ENCODE results near the gene POGZ.

GRCh38 chr1:151403612-151404011, 55.7 kb downstream of the POGZ start:
- no peak for TF ChIP-seq EZH2 (IDR thresholded peaks at IDR 0.05; ENCODE audit: borderline replicate concordance, low read length)
- TF ChIP-seq, protein P1, sequence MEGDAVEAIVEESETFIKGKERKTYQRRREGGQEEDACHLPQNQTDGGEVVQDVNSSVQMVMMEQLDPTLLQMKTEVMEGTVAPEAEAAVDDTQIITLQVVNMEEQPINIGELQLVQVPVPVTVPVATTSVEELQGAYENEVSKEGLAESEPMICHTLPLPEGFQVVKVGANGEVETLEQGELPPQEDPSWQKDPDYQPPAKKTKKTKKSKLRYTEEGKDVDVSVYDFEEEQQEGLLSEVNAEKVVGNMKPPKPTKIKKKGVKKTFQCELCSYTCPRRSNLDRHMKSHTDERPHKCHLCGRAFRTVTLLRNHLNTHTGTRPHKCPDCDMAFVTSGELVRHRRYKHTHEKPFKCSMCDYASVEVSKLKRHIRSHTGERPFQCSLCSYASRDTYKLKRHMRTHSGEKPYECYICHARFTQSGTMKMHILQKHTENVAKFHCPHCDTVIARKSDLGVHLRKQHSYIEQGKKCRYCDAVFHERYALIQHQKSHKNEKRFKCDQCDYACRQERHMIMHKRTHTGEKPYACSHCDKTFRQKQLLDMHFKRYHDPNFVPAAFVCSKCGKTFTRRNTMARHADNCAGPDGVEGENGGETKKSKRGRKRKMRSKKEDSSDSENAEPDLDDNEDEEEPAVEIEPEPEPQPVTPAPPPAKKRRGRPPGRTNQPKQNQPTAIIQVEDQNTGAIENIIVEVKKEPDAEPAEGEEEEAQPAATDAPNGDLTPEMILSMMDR (conservative IDR thresholded peaks at IDR 0.05 in 1 of 2, IDR thresholded peaks at IDR 0.05 in 1 of 2; ENCODE audit: extremely low read depth in 1 of 2, insufficient read depth in 1 of 2, low read depth in 1 of 2, low read length in 2 of 2) = no peak
